Fibroblast of the aortic adventitia (primary cell): ENCODE results near the gene CSNK1A1. TPM values are rescaled to one million over a fixed set of nuclear protein-coding genes. Genes with fewer than 3 reads are reported as not detected.

Experiments
- DNase-seq: peaks from one replicate; pipeline ENCODE4 v3.0.0-alpha.2; 2010; ENCODE audit warnings: low read depth
- H3K4me3 ChIP-seq: 2 replicates; pipeline ENCODE4 v1.5.1; 2011; ENCODE audit warnings: low read depth, mild to moderate bottlenecking, control low read depth, low read length, moderate library complexity
- total RNA-seq: library from RNA; depleted of rRNA; stranded (reverse); fragments of >200 nt; gene quantifications from 2 replicates; pipeline ENCODE4 v1.2.3, GENCODE V29; 2012; ENCODE audit warnings: low replicate concordance
- TF ChIP-seq, protein P1 (sequence below): IDR thresholded peaks from 2 replicates; pipeline ENCODE4 v1.5.1; 2011; ENCODE audit warnings: mild to moderate bottlenecking, low read length, control low read depth, inconsistent platforms; ENCODE audit not compliant: insufficient read depth

The CSNK1A1 gene
- total RNA-seq, 1 donor: 394 TPM

DNA sequence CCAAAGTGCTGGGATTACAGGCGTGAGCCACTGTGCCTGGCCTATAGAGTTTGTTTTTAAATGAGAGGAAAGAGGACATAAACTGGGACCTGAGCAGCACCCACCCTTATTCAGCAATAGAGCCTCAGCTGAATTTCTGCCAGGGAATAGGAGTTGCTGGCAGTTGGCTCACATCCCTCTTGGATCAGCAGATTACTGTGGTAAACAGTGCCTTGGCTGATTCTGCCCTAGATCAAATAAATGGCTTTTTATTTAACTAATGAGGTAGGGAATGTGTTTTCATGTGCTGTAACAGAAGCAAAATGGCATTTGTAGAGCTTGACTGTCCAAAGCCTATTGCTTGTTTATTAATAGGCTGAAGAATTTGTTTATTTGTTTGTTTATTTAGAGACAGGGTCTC is 32.2 kb upstream of the CSNK1A1 start:
- TF ChIP-seq, protein P1, sequence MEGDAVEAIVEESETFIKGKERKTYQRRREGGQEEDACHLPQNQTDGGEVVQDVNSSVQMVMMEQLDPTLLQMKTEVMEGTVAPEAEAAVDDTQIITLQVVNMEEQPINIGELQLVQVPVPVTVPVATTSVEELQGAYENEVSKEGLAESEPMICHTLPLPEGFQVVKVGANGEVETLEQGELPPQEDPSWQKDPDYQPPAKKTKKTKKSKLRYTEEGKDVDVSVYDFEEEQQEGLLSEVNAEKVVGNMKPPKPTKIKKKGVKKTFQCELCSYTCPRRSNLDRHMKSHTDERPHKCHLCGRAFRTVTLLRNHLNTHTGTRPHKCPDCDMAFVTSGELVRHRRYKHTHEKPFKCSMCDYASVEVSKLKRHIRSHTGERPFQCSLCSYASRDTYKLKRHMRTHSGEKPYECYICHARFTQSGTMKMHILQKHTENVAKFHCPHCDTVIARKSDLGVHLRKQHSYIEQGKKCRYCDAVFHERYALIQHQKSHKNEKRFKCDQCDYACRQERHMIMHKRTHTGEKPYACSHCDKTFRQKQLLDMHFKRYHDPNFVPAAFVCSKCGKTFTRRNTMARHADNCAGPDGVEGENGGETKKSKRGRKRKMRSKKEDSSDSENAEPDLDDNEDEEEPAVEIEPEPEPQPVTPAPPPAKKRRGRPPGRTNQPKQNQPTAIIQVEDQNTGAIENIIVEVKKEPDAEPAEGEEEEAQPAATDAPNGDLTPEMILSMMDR: no peak
- no peak overlapping the region for H3K4me3 ChIP-seq
- peak; percentile 60 for DNase-seq

DNA sequence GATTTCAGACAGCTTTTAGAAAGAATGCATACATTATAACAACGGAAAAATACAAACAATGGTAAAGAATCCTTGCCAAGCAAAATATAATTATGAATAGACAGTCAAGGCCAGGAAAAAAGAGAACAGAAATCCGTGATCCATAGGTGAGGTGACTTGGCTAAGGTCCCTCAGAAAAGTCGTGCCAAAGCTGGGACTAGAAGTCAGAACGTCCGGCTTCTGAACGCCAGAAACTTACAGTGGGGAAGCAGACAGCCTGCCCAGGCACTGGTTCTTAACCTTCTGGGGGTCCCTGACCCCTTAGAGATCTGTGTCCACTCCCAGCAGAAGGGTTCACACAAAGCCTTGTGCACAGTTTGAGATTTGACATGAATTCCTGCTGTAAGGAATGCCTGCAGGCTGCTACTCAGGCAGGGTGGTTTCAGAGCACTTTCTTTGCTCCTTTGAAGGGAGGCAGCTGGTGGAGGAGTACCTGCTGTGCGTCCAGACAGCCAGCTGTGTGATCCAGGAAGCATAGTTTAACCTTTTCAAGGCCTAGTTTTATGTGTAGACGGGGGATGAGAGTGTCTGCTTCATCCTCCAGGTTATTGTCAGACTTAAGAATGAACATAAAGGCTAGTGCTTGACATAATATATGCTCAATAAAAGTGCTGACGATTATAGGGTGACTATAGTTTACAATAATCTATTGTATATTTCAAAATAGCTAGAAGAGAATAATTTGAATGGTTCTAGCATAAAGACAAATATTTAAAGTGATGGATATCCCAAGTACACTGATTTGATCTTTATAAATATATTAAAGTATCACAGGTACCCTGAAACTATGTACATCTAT is 30.9 kb upstream of the CSNK1A1 start:
- peak; percentile 43 for DNase-seq
- H3K4me3 ChIP-seq: peak overlapping the region; percentile 64
- TF ChIP-seq, protein P1: no peak

DNA sequence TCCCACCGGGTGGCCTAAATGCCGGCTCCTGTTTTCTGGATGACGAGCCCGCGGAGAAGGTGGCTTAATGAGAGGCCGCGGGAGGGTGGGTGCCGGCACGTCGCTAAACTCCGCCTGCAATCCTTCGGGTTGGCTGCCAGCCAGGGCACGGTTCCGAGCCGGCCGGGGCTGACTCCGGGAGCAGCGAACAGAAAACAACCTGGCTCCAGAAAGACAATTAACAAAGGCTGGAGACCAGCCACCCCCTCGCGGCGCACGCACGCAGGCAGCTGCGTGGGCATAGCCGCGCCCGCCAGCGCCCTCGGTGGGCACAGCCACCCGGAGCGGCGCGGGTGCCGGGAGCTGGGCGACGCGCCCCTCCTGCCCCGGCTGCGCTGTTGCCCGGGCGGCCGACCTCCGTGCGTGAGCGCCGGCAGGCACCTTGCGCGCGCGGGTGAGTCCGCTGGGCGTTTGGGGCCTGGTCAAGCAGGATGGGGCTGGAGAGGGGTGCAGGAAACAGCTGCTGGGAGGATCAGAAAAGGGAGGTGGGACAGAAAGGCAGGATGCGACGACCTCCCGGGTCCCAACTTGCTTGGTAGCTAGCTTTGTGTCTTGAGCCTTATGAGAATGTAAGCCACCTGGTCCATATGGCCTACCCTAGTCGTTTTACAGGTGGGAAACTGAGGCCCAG is 30.1 kb upstream of the CSNK1A1 start, which contains the start of gene ARHGEF37:
Gene ARHGEF37, plus strand, starts transcription at position 307 of the 670 bp plus-strand sequence. CDS start 16,272 bp downstream, outside the sequence.
- H3K4me3 ChIP-seq: peak within 1 kb of the TSS; percentile 64
- TF ChIP-seq, protein P1: no peak
- DNase-seq: peak; percentile 64

DNA sequence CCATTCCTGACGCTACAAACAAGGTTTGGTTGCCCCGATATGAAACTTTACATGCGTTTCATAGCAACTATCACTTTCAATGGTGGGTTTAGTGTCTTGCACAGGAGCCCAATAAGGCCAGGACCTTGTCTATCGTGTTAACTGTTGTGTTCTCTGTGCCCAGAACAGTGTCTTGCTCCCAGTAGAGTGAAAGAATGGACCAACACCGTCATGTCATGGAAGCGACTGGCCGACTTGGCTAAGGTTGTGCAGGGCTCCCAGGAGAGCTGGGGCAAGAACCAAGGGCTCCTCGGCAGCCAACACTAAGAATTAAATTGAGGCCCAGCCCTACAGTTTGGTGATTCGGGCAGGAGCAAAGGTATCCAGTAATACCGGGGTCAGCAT is 29.6 kb upstream of the CSNK1A1 start:
- no peak for DNase-seq
- H3K4me3 ChIP-seq: peak overlapping the region; percentile 64
- TF ChIP-seq, protein P1: no peak

DNA sequence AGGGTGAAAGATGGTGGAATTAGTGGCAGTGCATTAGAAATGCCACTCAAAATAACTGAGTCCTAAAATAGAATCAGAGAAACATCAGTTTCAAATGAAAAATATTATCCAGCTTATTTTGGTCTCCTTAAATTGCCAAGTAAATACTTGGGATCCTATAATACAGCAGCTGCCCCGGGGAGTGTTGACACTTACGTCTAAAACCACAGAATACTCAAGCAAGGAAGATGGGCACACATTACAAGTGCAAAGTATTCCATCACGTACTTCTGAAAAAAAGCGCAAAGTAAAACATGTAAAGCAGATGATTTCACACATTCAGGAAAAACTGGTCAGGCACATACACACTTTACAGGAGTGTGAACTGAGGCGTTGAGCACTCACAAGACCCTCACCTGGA is 27.7 kb upstream of the CSNK1A1 start:
- no peak for DNase-seq
- H3K4me3 ChIP-seq: no peak overlapping the region
- TF ChIP-seq, protein P1: no peak

DNA sequence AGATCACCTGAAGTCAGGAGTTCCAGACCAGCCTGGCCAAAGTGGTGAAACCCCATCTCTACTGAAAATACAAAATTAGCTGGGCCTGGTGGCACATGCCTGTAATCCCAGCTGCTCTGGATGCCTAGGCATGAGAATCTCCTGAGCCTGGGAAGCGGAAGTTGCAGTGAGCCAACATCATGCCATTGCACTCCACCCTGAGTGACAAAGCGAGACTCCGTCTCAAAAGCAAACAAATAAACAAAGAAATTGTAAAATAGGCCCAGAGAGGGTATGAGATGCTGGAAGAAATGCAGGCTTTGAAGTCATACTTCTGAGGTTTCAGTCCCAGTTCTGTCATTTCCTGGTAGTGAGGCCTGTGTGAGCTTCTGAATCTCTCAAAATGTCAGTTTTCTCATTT is 24.8 kb upstream of the CSNK1A1 start:
- TF ChIP-seq, protein P1: no peak
- no peak overlapping the region for H3K4me3 ChIP-seq
- DNase-seq: no peak
